SK-N-SH treated with all-trans-retinoic acid at 6 μM for 48 hours (cell line): ENCODE measurements around the gene ADGRB3.

Experiments used
- CREB5 ChIP-seq: fragments of 250-450 bp; sonication (Bioruptor Pico); IDR thresholded peaks from 2 replicates; pipeline ENCODE4 v1.5.1; 2020; ENCODE audit warnings: low read depth, mild to moderate bottlenecking, moderate library complexity
- PPARA ChIP-seq: fragments of 250-450 bp; sonication (Bioruptor Pico); IDR thresholded peaks from 2 replicates; pipeline ENCODE4 v1.5.0; 2020; ENCODE audit warnings: mild to moderate bottlenecking, borderline replicate concordance
- ZC3H10 ChIP-seq: fragments of 250-450 bp; sonication (Bioruptor Pico); IDR thresholded peaks from 2 replicates; pipeline ENCODE4 v1.5.1; 2021; ENCODE audit warnings: mild to moderate bottlenecking, moderate library complexity
- ZFP3 ChIP-seq: fragments of 250-450 bp; sonication (Bioruptor Pico); IDR thresholded peaks from 2 replicates; pipeline ENCODE4 v1.5.0; 2020; ENCODE audit warnings: mild to moderate bottlenecking, moderate library complexity
- ZFP30 ChIP-seq: fragments of 450-650 bp; formaldehyde crosslinking; IDR thresholded peaks from 2 replicates; pipeline ENCODE4 v1.5.0; 2022; ENCODE audit warnings: mild to moderate bottlenecking, moderate library complexity

DNA sequence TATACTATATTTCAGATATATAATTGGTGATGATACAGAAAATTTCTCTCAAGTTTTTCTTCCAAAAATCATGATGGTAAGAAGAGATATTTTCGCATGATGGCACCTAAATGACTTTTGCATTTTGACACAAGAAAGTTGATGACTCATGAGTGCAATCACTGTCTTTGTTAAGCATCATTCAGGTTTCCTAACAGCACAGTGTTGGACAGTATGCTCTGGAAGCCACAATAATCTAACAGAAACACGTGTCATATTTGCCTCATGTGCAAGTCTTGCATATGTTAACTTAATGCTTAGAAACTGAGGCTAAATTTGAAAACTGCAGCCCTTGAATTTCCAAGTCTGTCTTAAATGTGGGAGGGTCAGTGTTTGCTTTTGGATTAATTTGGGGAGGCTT, 628.2 kb downstream of the ADGRB3 start:
- no peak for TF ChIP-seq PPARA
- TF ChIP-seq CREB5 (CRISPR knock-in tag) = no peak
- no peak for TF ChIP-seq ZFP3
- TF ChIP-seq ZFP30 (CRISPR knock-in tag) = no peak
- no peak for TF ChIP-seq ZC3H10 (CRISPR knock-in tag)
